Umbilical cord (tissue), 2 donors: Measurements from ENCODE around the gene TMEM229B. TPM values are rescaled to one million over a fixed set of nuclear protein-coding genes. Genes with fewer than 3 reads are reported as not detected.

Source experiments
- DNase-seq: peaks from one replicate; pipeline ENCODE4 v3.0.0-alpha.2; 2015; ENCODE audit warnings: low spot score
- total RNA-seq: library from RNA; depleted of rRNA; stranded (reverse); fragments of >200 nt; gene quantifications from one replicate; pipeline ENCODE4 v1.2.3, GENCODE V29; 2014; ENCODE audit warnings: low replicate concordance; ENCODE audit not compliant: insufficient read depth

TMEM229B gene
- total RNA-seq, 1 donor from 2014 or later = 1.9 TPM

- no peak for DNase-seq
Observed at GRCh38 chr14:67487332-67487731, 1.2 kb downstream of the TMEM229B start.

- DNase-seq = no peak
Observed at GRCh38 chr14:67486890-67487289, 1.6 kb downstream of the TMEM229B start.

- peak; percentile 83 for DNase-seq
Observed at GRCh38 chr14:67485501-67486095, 2.9 kb downstream of the TMEM229B start.

GRCh38 chr14:67483579-67484285 lies 4.8 kb downstream of the TMEM229B start:
- no peak for DNase-seq

GRCh38 chr14:67482231-67483164 lies 6.0 kb downstream of the TMEM229B start:
- DNase-seq = no peak

- DNase-seq = no peak
Observed at GRCh38 chr14:67480011-67480410, 8.5 kb downstream of the TMEM229B start.

- no peak for DNase-seq
Observed at GRCh38 chr14:67478800-67479084, 9.8 kb downstream of the TMEM229B start.

- DNase-seq = no peak
Observed at GRCh38 chr14:67477926-67478799, 10.4 kb downstream of the TMEM229B start.

- no peak for DNase-seq
Observed at GRCh38 chr14:67474366-67474765, 14.2 kb downstream of the TMEM229B start.

- no peak for DNase-seq
Observed at GRCh38 chr14:67473290-67474082, 15.0 kb downstream of the TMEM229B start.

GRCh38 chr14:67472726-67473125 lies 15.8 kb downstream of the TMEM229B start:
- DNase-seq = no peak

GRCh38 chr14:67469954-67470353 lies 18.6 kb downstream of the TMEM229B start:
- no peak for DNase-seq

- DNase-seq = no peak
Observed at GRCh38 chr14:67468378-67468730, 20.2 kb downstream of the TMEM229B start.

GRCh38 chr14:67467134-67467533 lies 21.4 kb downstream of the TMEM229B start:
- no peak for DNase-seq

GRCh38 chr14:67464879-67465278 lies 23.6 kb downstream of the TMEM229B start:
- no peak for DNase-seq

- no peak for DNase-seq
Observed at GRCh38 chr14:67464377-67464776, 24.1 kb downstream of the TMEM229B start.

GRCh38 chr14:67463900-67464299 lies 24.6 kb downstream of the TMEM229B start:
- DNase-seq = no peak

- DNase-seq = no peak
Observed at GRCh38 chr14:67461996-67462395, 26.5 kb downstream of the TMEM229B start.

- no peak for DNase-seq
Observed at GRCh38 chr14:67461341-67461985, 27.1 kb downstream of the TMEM229B start.

GRCh38 chr14:67459336-67459735 lies 29.2 kb downstream of the TMEM229B start:
- no peak for DNase-seq
